Prostate gland (tissue), 2 donors: ENCODE results near the gene USP32.
"Not testable (repeated sequence)": the region's sequence is repeated elsewhere in the genome, so short reads cannot be mapped to it uniquely, and the experiment has no call there.

Experiments
- POLR2AphosphoS5 ChIP-seq: sonication (generic); formaldehyde crosslinking; IDR thresholded peaks from one replicate; pipeline ENCODE4 v1.6.1; 2017; ENCODE audit warnings: antibody characterized with exemption
- TF ChIP-seq, protein P1 (sequence below), 4 experiments: fragments of 200-600 bp in 2 of 4; fragments of 450-650 bp in 2 of 4; sonication (generic) in 2 of 4; IDR thresholded peaks; 1 replicate in 3 of 4; 2 replicates in 1 of 4; pipeline ENCODE4 v1.5.1; 2016 to 2019; ENCODE audit warnings: antibody characterized with exemption in 4 of 4, mild to moderate bottlenecking in 2 of 4, moderate library complexity in 2 of 4

DNA sequence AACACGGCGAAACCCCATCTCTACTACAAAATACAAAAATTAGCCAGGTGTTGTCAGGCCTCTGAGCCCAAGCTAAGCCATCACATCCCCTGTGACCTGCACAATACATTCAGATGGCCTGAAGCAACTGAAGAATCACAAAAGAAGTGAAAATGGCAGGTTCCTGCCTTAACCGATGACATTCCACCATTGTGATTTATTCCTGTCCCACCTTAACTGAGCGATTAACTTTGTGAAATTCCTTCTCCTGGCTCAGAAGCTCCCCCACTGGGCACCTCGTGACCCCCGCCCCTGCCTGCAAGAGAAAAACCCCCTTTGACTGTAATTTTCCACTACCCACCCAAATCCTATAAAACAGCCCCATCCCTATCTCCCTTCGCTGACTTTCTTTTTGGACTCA, 7.0 kb downstream of the USP32 start:
- TF ChIP-seq POLR2AphosphoS5, result not testable (repeated sequence)
- TF ChIP-seq, protein P1, sequence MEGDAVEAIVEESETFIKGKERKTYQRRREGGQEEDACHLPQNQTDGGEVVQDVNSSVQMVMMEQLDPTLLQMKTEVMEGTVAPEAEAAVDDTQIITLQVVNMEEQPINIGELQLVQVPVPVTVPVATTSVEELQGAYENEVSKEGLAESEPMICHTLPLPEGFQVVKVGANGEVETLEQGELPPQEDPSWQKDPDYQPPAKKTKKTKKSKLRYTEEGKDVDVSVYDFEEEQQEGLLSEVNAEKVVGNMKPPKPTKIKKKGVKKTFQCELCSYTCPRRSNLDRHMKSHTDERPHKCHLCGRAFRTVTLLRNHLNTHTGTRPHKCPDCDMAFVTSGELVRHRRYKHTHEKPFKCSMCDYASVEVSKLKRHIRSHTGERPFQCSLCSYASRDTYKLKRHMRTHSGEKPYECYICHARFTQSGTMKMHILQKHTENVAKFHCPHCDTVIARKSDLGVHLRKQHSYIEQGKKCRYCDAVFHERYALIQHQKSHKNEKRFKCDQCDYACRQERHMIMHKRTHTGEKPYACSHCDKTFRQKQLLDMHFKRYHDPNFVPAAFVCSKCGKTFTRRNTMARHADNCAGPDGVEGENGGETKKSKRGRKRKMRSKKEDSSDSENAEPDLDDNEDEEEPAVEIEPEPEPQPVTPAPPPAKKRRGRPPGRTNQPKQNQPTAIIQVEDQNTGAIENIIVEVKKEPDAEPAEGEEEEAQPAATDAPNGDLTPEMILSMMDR (IDR thresholded peaks at IDR 0.05), result not testable (repeated sequence)
